Measurements from ENCODE around the gene JARID2.

- TF ChIP-seq EP300 (IDR thresholded peaks at IDR 0.05) (no peak), CTCF (IDR thresholded peaks at IDR 0.05) (no peak)
Measured at GRCh38 chr6:15264412-15264811, 18.5 kb downstream of the JARID2 start.

Data from suprapubic skin (tissue), 3 donors.